Hippocampal formation (tissue), 2 donors: ENCODE measurements around the gene C2.
"Not testable (repeated sequence)": the region's sequence is repeated elsewhere in the genome, so short reads cannot be mapped to it uniquely, and the experiment has no call there.

ENCODE experiments used
- DNase-seq, 2 donors: peaks; one replicate each; lab custom pipeline; 2025; lab: John Stamatoyannopoulos, UW

C2 gene

DNA sequence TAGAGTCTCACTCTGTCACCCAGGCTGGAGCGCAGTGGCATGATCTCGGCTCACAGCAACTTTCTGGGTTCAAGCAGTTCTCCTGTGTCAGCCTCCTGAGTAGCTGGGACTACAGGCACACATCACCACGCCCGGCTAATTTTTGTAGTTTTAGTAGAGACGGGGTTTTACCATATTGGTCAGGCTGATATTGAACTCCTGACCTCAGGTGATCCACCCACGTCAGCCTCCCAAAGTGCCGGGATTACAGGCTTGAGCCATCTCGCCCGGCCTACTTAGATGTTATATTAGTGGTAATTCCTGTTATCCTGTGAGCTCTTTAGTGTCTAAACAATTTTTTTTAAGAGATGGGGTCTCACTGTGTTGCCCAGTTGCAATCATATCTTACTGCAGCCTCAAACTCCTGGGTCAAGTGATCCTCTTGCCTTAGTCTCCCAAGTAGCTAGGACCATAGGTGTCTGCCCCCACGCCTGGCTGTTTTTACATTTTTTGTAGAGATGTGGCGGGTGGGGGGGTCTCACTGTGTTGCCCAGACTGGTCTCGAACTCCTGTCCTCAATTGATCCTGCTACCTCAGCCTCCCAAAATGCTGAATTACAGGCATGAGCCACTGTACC is 50.4 kb downstream of the C2 start:
- no peak for DNase-seq

DNA sequence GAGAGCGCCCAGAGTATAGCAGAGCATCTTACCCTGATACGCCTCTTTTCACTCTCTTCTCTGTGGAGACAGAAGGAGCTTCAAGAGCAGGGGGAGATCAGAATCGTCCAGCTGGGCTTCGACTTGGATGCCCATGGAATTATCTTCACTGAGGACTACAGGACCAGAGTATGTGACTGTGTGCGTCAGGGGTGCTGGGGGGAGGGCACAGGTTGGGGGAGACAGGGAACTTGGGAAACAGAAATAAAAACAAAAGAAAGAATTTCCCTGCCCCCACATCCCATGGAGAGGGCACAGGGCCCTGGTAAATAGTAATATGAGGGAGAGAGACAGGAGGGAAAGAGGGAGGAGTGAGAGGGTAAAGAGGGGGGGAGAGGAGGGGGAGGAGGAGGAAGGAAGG is 51.3 kb downstream of the C2 start:
- no peak for DNase-seq

DNA sequence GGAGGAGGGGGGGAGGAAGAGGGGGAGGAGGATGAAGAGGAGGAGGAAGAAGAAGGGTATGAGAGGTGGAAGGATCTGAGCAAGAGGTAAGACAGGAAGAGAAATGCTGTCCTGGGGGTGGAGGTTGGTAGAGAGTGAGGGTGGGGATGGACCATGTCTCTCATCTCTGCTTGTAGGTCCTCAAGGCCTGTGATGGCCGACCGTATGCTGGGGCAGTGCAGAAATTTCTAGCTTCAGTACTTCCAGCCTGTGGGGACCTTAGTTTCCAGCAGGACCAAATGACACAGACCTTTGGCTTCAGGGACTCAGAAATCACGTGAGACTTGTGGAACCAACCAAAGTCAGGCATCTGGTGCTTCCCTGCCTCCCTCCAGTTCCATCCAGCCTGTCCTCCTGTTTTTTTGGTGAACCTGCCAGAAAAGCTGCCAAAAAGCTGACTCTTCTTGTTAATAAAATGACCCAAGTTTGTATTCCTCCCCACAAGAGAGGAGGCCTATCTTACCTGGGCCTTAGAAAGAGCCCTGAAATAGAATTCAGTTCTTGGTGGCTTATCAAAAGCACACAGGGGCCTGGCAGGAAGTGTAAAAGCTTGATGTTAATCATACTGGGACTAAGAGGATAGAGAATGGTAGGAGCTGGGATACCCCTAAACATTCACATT is 51.9 kb downstream of the C2 start:
- DNase-seq, result no peak

DNA sequence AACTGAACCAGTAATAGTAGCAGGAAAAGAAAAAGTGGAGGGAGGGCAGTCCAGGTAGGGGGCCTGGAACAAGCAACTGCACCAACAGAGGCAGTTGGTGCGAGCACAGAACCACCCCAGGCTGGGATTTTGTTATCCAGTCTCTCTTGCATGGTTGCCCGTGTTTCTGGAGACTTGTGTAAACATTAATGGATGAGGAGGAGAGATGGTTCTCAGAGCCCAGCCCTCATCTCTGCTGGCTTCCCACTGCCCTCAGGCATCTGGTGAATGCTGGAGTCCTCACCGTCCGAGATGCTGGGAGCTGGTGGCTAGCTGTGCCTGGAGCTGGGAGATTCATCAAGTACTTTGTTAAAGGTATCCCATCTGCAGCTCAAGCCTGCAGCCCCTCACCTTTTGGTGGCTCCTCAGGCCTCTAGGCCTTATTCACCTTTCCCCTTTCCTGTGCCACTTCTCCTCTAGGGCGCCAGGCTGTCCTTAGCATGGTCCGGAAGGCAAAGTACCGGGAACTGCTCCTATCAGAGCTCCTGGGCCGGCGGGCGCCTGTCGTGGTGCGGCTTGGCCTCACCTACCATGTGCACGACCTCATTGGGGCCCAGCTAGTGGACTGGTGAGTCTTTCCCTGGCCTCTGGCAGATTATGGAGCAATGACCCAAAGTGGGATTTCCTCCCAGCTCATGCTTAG is 52.8 kb downstream of the C2 start:
- DNase-seq, result not testable (repeated sequence)

DNA sequence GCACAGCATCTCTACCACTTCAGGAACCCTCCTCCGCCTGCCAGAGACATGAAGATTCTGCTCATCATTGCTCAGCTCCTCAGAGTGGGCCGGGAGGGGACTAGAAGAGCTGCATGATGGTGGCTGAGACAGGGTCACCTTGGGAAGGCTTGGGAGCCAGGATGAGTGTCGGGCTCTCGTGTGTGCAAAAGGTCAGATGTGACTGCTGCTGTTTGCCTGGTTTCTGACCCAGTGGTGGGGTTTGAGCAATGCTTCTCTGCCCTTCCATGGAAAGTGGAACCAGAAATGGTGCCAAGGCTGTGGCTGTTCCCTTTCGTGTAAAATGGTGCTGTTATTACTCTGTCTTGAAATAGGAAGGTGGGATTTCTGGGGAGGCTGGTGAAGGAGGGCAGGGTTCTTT is 53.5 kb downstream of the C2 start:
- DNase-seq, result not testable (repeated sequence)

DNA sequence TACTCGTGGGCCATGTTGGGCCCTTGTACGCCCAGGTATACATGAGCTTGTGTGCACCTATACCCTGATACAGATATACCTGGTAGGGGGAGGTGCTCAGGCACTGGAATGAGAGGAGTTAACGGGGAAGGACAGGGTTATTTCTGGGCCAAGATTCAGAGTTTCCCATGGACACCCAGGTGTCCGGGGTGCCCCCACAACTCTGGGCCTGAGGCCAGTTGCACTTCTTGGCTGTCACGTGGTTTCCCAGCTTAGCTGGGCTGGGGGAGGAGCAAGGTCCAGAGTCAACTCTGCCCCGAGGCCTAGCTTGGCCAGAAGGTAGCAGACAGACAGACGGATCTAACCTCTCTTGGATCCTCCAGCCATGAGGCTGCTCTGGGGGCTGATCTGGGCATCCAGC is 54.2 kb downstream of the C2 start, which contains the start of gene C4A:
TSS of gene C4A (plus strand) at position 314 of the 400 bp plus-strand sequence. CDS start at position 365, 51 bp downstream.
- DNase-seq, result not testable (repeated sequence)

DNA sequence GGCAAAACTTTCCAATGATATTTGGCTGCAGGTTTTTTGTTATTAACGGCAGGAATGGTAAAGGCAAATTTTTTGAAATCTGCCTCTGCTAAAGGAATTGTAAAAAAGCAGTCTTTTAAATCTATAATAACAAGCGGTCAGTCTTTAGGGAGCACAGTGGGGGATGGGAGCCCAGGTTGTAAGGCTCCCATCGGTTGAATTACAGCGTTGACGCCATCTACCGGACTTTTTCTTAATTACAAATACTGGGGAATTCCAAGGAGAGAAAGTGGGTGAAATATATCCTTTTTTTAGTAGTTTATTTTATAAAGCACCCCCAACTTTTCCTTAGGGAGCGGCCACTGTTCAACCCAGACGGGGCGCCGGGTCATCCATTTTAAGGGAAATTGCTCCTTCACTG is 61.8 kb downstream of the C2 start:
- DNase-seq, result not testable (repeated sequence)

DNA sequence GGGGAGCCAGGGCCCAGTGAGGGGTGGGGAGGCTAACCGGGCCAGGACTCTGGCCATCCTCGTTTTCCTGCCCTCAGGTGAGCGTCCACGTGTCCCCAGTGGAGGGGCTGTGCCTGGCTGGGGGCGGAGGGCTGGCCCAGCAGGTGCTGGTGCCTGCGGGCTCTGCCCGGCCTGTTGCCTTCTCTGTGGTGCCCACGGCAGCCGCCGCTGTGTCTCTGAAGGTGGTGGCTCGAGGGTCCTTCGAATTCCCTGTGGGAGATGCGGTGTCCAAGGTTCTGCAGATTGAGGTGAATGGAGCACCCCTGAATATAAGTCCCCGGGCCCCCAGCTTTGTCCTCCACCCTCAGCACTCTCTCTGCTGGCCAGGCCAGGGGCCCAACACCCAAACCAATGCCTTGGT is 66.9 kb downstream of the C2 start:
- DNase-seq, result not testable (repeated sequence)
